Measurements from ENCODE around the gene SULT4A1. TPM values are rescaled to one million over a fixed set of nuclear protein-coding genes. Genes with fewer than 3 reads are reported as not detected.

SULT4A1 gene
- total RNA-seq, 1 experiment from 2014 or later: 8.4 TPM

DNA sequence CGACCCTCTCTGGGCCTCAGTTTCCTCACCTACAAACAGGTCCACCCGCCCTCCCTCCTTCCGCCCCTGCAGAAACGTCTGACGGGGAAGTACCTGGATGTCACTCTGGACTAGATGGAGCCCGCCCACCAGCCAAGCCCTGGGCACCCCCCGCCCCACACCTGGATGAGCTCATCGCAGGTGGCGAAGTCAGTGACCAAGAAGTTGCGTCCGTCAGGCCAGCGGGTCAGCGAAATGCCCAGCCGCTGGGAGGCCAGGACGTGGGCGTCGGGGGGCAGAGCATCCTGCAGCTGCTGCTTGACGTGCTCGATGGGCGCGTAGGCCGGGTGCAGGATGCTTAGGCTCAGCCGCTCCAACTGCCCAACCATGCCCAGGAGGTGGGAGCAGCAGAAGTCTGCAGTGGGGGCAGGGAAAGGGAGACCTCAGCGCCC, 28.6 kb upstream of the SULT4A1 start:
- intact Hi-C loops (cut with micrococcal nuclease): no loop called here
- ChIA-PET POLR2A (no interaction called here), RAD21 (ENCODE audit: low non-redundant PET in 1 of 2, low total read pairs in 2 of 2, uncharacterized antibody in 2 of 2, unreplicated experiment in 2 of 2) (no interaction called here), CTCF (interaction anchor here (1.6 to 3.8 kb wide), 3 partner anchors 8 to 55 kb away, joined by 3 to 22 read pairs (median 21); no protein-coding TSS in a partner anchor)
- BruUV-seq (replicated peaks): no TSS peak
- H2AFZ ChIP-seq (ENCODE audit: low read depth, low read length, poor library complexity, severe bottlenecking): no peak overlapping the region
- no peaks in the 10 kb centered on the region for H3K9me2 ChIP-seq (ENCODE audit: insufficient read depth)
- no peaks in the 10 kb centered on the region for H3K36me3 ChIP-seq (ENCODE audit: control insufficient read depth in 1 of 2, insufficient read depth in 2 of 2, low read length in 2 of 2)
- ATAC-seq (no peak), DNase-seq (ENCODE audit: low read depth, low spot score) (no peak)
- H3K79me2 ChIP-seq (ENCODE audit: insufficient read depth, low read length): no peaks in the 10 kb centered on the region
- peaks cover 0 to 11% of the 10 kb centered on the region in 2 experiments; a peak in 1 of 4 replicates for H3K4me1 ChIP-seq (ENCODE audit: control insufficient read depth in 1 of 2, insufficient read depth in 2 of 2, low read length in 2 of 2)
- H3K9ac ChIP-seq (ENCODE audit: low read length): peak overlapping the region; percentile 70
- H3K27me3 ChIP-seq (ENCODE audit: insufficient read depth, low read length): no peaks in the 10 kb centered on the region
- no peaks in the 10 kb centered on the region for H4K20me1 ChIP-seq (ENCODE audit: insufficient read depth)
- H3K9me3 ChIP-seq (ENCODE audit: control insufficient read depth in 1 of 2, insufficient read depth in 1 of 2, low read depth in 1 of 2, low read length in 2 of 2): no peaks in the 10 kb centered on the region
- H3K4me3 ChIP-seq (replicated peaks in 1 of 2; ENCODE audit: low read depth in 1 of 2, low read length in 2 of 2): peak overlapping the region; percentile 59 to 68
- H3K4me2 ChIP-seq (ENCODE audit: low read length): peak overlapping the region; percentile 80
- no peak for TF ChIP-seq ELF1 (IDR thresholded peaks at IDR 0.05; ENCODE audit: borderline replicate concordance, low read depth)
- TF ChIP-seq, protein P1, sequence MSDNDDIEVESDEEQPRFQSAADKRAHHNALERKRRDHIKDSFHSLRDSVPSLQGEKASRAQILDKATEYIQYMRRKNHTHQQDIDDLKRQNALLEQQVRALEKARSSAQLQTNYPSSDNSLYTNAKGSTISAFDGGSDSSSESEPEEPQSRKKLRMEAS (IDR thresholded peaks at IDR 0.05): no peak
- no peak for TF ChIP-seq CEBPB (IDR thresholded peaks at IDR 0.05; ENCODE audit: low read depth)
- no peak for TF ChIP-seq SRF (IDR thresholded peaks at IDR 0.05; ENCODE audit: low read depth)
- TF ChIP-seq TCF7L2 (IDR thresholded peaks at IDR 0.05; ENCODE audit: borderline replicate concordance, extremely low read depth, insufficient read depth, insufficient read length): no peak
- TF ChIP-seq YY1 (IDR thresholded peaks at IDR 0.05; ENCODE audit: extremely low read depth, insufficient replicate concordance, low read depth, low read length): no peak
- TF ChIP-seq, protein P2, sequence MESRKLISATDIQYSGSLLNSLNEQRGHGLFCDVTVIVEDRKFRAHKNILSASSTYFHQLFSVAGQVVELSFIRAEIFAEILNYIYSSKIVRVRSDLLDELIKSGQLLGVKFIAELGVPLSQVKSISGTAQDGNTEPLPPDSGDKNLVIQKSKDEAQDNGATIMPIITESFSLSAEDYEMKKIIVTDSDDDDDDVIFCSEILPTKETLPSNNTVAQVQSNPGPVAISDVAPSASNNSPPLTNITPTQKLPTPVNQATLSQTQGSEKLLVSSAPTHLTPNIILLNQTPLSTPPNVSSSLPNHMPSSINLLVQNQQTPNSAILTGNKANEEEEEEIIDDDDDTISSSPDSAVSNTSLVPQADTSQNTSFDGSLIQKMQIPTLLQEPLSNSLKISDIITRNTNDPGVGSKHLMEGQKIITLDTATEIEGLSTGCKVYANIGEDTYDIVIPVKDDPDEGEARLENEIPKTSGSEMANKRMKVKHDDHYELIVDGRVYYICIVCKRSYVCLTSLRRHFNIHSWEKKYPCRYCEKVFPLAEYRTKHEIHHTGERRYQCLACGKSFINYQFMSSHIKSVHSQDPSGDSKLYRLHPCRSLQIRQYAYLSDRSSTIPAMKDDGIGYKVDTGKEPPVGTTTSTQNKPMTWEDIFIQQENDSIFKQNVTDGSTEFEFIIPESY (IDR thresholded peaks at IDR 0.05; ENCODE audit: extremely low read depth, insufficient replicate concordance, low read length): no peak
- H3K27ac ChIP-seq (ENCODE audit: low read depth, low read length): peak overlapping the region; percentile 43; the same call in 1 of the 2 replicates

All from HCT116 (cell line).